Right renal cortex interstitium (tissue), 3 donors: Measurements from ENCODE around the gene BCORL1. TPM values are rescaled to one million over a fixed set of nuclear protein-coding genes. Genes with fewer than 3 reads are reported as not detected.

Source experiments
- DNase-seq, 3 donors: peaks; one replicate each; pipeline ENCODE4 v3.0.0-alpha.2; 2013; ENCODE audit warnings: low read depth in 3 of 3, low spot score in 2 of 3
- polyA plus RNA-seq, 3 donors: library from polyadenylated mRNA; unstranded; fragments of 120-200 nt; gene quantifications; one replicate each; pipeline ENCODE4 v1.2.1, GENCODE V29; 2013; ENCODE audit not compliant: insufficient read length in 3 of 3

BCORL1 gene, protein sequence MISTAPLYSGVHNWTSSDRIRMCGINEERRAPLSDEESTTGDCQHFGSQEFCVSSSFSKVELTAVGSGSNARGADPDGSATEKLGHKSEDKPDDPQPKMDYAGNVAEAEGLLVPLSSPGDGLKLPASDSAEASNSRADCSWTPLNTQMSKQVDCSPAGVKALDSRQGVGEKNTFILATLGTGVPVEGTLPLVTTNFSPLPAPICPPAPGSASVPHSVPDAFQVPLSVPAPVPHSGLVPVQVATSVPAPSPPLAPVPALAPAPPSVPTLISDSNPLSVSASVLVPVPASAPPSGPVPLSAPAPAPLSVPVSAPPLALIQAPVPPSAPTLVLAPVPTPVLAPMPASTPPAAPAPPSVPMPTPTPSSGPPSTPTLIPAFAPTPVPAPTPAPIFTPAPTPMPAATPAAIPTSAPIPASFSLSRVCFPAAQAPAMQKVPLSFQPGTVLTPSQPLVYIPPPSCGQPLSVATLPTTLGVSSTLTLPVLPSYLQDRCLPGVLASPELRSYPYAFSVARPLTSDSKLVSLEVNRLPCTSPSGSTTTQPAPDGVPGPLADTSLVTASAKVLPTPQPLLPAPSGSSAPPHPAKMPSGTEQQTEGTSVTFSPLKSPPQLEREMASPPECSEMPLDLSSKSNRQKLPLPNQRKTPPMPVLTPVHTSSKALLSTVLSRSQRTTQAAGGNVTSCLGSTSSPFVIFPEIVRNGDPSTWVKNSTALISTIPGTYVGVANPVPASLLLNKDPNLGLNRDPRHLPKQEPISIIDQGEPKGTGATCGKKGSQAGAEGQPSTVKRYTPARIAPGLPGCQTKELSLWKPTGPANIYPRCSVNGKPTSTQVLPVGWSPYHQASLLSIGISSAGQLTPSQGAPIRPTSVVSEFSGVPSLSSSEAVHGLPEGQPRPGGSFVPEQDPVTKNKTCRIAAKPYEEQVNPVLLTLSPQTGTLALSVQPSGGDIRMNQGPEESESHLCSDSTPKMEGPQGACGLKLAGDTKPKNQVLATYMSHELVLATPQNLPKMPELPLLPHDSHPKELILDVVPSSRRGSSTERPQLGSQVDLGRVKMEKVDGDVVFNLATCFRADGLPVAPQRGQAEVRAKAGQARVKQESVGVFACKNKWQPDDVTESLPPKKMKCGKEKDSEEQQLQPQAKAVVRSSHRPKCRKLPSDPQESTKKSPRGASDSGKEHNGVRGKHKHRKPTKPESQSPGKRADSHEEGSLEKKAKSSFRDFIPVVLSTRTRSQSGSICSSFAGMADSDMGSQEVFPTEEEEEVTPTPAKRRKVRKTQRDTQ (N-terminal part only)
- 10 to 100 TPM; 12.9 to 17.5 (median 14.7) TPM for polyA plus RNA-seq

DNA sequence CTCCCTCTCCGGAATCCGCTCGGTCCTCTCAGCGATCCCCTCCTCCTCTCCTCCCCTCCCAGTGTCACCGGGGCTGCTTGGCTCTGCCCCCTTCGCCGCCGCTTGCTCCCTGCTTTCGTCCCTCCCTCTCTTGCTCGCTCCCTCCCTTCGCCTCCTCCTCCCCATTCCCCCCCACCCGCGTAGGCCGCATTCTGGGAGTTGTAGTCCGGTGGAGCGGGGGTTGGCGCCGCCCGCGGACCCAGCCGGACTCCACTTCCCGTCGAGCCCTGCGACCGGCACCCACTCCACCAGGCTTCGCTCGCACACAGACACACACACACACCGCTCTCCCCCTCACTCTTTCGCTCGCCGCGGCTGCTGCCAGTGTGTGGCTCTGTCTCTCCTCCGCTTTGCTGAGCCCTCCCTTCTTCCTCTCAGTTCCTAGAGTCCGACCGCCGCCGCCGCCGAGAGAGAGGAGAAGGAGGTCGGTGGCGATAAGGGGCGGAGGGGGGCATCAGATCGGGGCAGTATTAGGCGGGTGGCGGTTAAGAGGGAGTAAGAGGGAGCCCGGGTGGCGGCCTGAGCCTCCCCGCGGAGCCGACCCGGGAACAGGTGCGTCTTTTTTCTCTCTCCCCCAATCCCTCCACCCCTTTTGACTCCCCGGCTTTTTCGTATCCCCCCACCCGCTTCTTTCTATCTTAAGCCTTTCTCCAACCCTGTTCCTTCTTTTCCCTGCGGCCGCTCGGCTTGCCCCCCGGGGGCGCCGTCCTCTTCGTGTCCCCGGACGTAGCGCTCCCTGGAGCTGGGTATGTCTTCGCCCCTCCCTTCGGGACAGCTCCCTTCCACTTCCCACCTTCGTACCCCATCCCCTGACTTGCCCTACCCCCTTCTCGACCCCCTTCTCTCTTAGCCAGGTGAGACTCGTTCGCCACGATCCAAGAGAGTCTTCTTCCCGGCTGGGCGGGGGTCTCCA, at the start of gene BCORL1:
Gene BCORL1 (plus strand): TSS at position 336 of the 952 bp plus-strand sequence. CDS start 22,597 bp downstream, outside the sequence.
- DNase-seq: peak; percentile 73 to 82 (median 73)

DNA sequence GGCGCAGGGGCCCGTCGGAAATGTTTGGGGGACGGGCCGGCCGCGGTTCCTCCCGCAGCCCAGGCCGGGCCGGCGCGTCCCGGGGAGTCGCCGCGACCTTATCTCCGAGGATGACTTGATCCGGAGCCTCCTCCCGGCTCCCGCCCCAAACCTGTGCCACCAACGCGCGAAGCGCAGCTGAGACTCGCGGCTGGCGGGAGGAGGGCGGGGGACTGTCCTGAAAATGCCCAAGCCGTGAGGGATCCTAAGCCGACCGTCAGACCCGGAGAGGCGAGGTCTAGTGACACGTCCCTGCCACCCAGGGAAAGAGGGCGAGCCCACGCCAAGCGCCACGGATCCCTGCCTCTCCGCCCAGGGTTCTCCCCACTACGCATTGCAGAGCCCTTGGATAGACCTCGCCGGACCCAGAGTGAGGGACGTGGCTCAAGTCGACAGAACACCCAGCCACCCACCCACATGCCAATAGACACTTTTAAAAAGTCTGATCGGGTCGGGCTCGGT, 49.6 kb upstream of the BCORL1 start:
- DNase-seq: no peak

DNA sequence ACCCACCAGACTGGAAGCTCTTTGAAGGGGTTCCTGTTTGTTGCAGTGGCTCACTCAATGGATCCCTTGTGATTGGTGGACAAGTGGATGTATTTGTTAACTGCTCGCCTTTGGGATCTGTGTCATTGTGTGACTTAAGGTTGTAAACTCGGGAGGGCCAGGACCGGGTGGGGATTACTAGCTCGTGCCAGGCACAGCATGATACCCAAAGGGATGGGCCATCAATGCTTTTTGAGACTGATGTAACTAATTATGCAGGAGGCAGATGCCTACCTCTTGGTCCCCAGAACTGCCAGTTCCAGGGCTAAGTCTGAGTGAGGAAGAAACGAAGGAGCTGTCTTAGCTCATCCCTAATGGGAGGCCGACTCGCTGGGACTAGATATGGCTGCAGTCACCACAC, 48.7 kb upstream of the BCORL1 start:
- DNase-seq: no peak

DNA sequence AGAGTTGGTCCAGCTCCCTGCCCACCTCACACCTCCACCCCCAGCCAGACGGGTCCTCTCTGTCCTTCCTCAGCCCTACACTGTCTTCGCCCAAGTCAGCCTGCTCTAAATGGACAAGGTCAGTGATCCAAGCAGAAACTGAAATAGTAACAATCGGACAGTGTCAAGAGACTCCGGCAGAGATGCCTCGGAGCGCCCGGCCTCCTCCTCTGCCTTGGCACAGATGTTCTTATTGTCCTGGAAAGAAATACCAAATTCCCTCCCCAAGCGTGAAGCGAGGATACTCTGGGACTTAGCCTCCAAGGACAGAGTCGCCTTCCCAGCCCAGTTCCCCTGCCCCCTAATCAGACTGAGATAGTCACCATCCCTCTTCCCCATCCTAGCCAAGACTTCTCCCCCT, 48.0 kb upstream of the BCORL1 start:
- no peak for DNase-seq

DNA sequence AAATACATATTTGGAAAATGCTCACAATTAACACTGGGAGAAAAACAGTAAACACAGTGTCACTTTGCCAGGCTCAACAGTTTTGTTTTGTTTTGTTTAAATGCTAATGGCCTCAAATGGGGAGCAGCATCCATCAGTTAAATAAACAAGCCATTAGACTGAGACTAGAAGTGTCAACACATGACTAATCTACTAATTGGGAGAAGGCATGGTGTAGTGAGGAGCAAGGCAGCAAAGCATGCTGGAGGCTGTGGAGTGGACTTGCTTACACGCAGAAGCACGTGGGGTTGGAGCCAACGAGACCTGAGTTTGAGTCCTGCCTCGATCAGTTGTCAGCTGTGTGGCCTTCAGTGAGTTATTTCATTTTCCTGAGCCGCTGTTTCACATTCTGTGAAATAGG, 47.5 kb upstream of the BCORL1 start:
- no peak for DNase-seq

DNA sequence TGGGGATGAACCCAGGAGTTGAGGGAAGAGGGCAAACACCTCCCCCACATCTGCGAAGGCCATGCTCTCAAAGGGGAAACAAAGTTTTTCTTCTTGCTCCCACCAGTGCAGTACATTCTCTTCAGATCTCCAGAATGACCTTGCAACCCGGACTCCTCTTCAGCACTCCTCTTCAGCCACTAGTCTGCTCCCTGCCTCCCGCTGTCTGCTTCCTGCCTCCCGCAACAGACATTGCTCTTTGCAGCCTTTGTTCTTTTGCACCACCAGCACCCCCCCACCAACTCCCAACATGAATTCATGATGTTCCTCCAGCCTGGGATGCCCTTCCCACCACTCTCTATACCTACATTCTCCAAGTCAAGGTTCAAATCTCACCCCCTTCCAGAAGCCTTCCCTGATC, 44.4 kb upstream of the BCORL1 start:
- no peak for DNase-seq

DNA sequence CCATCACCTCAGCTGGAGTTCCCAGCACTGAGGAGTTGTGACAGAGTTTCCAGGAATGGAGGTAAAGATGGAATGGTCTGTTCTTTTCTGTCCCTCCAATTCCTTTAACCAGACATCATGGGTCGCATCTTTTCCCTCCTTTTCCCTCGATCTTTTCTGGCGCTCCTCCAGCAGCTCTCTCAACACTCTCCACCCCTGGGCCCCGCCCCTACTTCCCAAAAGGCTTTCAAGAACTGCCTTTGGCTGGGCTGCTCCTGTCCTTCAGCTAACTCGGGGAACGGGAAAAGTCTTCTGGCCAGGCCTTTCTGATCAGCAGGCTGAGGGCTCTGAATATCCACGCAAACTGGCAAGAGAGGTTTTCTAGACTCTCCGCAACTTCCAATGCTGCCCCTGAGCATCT, 42.4 kb upstream of the BCORL1 start:
- DNase-seq: no peak

DNA sequence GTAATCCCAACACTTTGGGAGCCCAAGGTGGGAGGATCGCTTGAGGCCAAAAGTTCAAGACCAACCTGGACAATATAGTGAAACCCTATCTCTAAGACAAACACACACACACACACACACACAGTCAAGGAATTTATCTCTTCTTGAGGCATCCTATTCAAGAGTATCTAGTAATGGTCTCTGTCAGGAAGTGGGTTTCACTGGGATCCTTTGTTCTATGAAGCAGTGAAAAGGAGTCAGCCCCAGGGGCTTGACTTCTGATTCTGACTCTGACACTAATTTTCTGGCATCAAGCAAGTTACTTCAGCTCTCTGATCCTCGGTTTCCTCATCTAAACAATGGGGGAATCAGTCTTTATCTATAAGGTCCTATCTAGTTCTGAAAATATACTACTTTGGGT, 41.7 kb upstream of the BCORL1 start:
- no peak for DNase-seq

DNA sequence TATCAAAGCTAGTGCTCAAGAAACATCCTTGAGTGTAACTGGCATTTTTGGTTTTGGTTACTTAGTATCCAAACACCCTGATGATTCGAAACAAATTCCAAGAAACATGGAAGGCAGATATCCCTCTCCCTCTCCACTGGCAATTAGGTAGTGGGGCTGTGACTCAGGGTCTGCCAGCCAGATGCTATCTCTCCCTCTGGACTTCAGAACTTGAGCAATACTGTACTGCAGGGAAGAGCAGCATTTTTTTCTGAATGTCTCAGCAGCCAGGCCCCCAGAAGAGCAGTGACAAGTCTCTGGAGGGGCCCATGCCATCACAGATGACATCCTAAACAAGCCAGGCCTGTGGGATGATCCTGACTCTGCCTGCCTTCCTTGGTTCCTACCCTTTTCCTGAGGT, 37.3 kb upstream of the BCORL1 start:
- no peak for DNase-seq

DNA sequence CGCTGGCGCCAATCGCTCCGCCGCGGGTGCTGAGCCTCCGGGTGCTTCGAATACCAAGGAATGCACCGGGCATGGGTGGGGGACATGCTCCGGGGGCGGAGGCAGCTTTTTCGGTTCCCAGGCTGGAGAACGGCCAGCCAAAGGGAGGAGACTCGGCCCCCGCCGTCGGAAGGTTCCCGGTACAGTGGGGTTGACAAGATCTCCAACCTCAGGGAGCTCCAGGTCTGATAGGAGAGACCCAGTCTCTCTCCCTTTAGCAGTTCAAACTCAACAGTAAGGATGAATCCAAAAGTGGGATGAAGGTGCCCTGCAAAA, 29.1 kb upstream of the BCORL1 start:
- no peak for DNase-seq

DNA sequence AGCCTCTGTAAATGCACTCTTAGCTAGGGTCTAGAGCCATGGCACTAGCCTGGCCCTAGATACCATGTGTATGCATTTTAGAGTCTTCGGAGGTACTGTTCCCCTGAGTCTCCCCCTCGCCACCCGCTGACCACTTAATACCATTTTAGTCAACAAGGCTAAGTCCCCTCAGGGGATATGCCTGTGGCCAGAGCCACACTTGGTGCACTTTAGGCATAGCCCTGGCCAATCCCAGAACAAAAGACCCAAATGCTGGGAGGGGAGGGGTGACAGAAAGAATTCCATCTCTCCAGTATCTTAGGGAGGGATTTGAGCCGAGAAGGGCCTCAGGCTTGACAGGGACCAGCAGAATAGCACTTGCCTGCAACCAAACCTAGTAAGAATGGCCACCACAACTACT, 28.6 kb upstream of the BCORL1 start:
- no peak for DNase-seq

DNA sequence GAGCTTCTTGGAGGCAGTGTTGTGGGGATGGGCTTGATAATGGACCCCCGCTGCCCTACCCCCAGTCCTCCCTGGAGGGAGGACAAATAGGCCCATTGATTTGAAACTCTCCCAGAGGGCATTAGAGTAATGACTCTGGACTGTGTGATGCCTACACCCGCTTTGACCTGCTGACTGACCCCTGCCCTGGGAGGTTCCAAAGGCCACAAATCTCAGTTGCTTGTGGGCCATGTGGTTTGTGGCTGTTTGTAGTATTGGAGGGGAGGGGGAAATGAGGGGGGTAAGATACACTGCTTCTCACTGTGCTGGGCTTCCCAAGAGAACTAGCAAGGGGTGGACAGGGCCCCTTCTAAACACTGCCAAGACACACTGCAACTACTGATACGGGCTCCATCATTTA, 27.6 kb upstream of the BCORL1 start:
- DNase-seq: no peak

DNA sequence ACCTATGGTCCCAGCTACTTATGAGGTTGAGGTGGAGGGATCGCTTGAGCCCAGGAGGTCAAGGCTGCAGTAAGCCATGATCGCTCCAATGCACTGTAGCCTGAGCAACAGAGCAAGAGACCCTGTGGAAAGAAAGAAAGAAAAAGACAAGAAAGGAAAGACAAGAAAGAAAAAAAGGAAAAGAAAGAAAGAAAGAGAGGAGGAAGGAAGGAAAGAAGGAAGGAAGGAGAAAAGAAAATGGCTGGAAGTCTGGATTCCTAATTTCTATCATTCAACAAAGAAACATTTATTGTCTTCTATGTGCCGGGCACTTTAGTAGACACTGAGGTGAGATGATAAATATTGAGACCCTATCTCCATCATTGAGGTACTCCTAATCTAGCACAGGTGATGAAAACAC, 26.8 kb upstream of the BCORL1 start:
- no peak for DNase-seq

DNA sequence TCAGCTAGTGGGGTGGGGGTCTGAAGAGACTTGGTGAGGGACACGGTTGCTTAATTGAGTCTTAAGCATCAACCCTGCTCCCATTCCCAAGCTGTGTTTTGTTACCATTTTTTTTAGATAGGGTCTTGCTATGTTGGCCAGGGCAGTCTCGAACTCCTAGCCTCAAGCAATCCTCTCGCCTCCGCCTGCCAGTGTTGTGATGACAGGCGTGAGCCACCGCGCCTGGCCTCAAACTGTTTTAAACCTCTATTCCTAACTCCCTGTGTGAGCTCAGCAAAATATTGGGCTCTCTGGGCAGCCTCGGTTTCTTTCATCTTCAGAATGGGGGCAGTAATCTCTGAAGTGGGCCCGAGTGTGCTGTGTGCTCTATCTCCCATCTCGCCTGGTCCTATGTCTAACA, 26.3 kb upstream of the BCORL1 start:
- DNase-seq: no peak

DNA sequence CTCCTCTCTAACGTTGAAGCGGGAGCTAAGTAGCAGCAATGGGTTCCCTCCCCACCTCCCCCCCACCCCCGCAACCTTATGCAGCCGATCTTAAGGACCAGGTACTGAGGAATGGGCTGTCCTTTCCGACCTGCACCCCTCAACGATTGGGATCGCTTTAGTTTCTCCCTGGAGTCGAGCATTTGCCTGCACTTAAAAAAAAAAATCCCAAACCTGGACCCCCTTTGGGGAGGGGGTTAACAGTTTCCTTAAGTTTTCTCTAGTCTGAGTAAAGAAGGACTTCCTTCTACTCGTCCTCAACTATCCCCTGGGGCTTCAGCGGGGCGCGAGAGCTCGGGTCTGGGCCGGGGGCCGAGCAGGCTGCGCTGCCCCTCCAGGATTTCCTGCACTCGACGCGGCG, 25.7 kb upstream of the BCORL1 start:
- DNase-seq: no peak

DNA sequence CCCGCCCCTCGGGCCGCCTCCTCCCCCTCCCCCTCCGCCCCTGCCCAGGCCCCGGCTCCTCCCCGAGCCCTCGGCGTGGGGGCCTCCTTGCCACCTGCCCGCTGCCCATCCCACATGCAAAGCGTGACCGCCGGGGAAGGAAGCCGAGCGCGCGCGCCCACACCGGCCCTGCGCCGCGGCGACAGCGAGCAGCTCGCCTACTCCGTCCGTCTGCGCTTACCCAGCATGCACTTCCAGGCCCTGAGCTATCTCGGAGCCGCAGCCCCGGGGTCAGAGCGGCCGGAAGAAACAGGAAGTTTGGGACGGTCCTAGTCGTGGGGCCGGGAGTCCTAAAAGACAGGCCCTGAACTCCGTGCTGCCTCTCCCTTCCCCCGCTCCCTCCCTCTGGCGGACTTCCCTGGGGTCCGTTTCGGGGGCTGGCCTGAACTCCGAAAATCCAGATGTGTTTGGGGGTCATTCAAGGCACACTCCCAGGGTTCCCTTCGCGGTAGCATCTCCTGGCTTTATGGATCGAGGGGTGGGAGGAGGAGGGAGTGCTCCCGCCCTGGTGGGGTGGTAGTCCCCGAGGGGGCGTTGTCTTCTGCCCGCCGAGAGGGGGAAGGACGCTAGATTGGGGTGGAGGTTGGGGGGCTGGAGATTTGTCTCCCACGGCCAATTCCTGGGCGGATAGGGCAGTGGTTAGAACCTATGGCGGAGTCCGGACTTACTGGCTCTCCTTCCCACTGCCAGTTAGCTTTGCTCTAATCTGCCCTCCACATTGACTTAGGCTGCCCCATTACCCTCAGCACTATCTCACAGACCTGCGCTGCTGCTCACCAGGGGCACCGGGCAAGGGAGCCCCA, 25.0 kb upstream of the BCORL1 start:
- DNase-seq: no peak

DNA sequence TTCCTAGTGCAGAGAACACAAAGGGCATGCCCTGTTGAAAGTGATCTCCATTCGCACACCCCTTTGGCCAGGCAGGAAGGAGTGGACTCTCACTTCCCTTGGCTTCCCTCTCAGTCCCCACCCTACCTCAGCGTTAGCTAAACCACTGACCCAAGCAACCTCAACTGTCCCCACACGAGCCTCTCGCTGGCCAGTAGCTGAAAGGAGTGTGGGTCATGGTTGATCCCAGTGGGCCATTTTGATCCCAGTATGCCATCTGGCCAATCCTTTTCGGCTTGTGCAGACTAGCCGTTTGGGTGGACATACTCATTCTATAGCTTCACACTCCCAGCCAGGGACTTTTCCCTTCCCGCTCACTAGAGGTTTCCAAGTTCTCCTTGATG, 24.4 kb upstream of the BCORL1 start:
- DNase-seq: no peak

DNA sequence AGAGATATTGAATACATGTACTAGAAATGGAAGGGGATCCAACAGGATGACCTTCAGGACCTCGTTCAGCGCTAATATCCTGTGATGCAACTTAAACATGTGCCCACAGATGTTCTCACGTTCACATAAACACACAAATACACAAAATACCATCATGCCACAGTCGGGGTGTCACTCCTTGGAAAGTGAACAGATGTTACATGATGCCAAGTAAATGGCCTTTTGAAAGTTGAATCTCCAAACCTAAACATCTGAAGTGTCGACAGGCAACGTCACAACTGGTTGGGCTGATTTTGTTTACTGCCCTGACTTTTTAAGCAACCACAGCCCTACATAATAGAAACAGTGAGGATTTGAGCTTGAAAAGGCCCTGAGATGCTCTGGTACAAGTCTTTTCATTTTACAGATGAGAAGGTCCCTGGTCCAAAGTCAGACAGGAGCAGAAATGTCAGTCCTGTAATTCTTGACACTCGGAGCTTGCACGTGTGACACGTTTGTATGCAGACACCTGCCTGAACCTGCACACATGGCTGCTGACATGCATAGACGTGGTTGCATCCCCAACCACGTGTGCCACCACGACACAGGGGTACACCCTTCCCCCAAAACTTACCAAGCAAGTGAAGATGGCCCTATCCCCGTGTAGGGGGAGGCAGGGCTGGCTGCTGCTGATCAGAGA, 23.5 kb upstream of the BCORL1 start:
- DNase-seq: no peak

DNA sequence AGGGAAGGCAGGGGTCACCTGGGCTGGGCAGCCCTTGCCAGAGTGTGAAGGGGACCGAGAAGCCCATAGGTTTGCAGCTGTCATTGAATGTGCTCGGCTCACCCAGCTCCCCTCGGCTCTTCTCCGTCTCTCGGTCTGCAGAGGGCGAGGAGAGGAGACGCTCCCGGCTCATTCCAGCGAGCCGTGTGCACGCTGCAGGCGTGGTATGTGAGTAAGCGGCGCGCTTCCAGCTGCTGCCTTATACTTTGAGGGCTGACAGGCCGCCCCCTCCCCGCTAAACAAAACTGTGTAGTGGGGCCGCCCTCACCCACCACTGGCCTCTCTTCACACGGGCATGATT, 23.0 kb upstream of the BCORL1 start:
- no peak for DNase-seq
